Coronary artery (tissue), 2 donors: ENCODE measurements around the gene RALGPS1.

Experiments used
- DNase-seq: peaks from one replicate; pipeline ENCODE4 v3.0.0-alpha.2; 2017; ENCODE audit warnings: low spot score
- H3K27ac ChIP-seq, 2 donors: fragments of 200-600 bp; sonication (generic); one replicate each; pipeline ENCODE4 v1.5.1; 2016 to 2019
- H3K4me3 ChIP-seq: fragments of 200-600 bp; sonication (generic); 2 replicates; pipeline ENCODE4 v1.5.1; 2016; ENCODE audit warnings: mild to moderate bottlenecking, moderate library complexity
- TF ChIP-seq, protein P1 (sequence below): fragments of 200-600 bp; sonication (generic); IDR thresholded peaks from one replicate; pipeline ENCODE4 v1.5.1; 2019; ENCODE audit warnings: antibody characterized with exemption

The RALGPS1 gene

DNA sequence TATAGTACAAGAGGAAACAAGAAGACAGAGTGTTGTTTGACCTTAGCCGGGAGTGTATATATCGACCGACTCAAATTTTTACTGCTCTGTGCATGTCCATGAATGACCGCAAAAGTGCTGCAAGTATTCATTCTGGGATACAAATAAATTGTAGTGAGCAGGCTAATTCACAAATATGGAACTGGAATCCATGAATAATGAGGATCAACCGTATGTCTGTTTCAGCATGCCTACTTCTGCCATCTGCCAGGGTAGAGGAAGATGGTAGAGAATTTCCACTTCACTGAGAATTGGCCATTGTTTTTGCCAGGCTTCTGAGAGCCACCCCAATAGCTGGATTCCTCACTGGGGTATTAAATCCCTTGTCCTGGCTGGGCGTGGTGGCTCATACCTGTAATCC is 8.5 kb upstream of the RALGPS1 start:
- TF ChIP-seq, protein P1, sequence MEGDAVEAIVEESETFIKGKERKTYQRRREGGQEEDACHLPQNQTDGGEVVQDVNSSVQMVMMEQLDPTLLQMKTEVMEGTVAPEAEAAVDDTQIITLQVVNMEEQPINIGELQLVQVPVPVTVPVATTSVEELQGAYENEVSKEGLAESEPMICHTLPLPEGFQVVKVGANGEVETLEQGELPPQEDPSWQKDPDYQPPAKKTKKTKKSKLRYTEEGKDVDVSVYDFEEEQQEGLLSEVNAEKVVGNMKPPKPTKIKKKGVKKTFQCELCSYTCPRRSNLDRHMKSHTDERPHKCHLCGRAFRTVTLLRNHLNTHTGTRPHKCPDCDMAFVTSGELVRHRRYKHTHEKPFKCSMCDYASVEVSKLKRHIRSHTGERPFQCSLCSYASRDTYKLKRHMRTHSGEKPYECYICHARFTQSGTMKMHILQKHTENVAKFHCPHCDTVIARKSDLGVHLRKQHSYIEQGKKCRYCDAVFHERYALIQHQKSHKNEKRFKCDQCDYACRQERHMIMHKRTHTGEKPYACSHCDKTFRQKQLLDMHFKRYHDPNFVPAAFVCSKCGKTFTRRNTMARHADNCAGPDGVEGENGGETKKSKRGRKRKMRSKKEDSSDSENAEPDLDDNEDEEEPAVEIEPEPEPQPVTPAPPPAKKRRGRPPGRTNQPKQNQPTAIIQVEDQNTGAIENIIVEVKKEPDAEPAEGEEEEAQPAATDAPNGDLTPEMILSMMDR = no peak
- no peak for DNase-seq
- H3K27ac ChIP-seq = no peak overlapping the region
- no peak overlapping the region for H3K4me3 ChIP-seq

DNA sequence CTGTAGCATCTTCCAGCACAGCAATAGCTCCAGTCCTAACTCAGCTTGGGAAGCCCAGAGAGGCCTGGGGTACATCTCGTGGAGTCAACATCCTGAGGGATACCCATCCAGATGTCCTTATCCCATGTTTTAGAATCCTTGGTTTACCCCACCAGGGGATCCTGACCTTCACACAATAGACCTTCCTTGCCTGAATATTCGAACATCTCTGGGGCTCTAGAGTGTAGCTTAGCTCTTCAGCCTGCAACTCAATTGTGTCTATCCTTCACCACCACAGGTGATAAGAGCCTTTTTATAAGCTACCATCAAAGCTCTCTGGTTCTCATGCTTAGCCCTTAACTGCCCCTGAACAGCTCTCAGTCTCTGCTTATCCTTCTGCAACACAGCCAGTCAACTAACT is 7.5 kb upstream of the RALGPS1 start:
- TF ChIP-seq, protein P1 = no peak
- no peak for DNase-seq

DNA sequence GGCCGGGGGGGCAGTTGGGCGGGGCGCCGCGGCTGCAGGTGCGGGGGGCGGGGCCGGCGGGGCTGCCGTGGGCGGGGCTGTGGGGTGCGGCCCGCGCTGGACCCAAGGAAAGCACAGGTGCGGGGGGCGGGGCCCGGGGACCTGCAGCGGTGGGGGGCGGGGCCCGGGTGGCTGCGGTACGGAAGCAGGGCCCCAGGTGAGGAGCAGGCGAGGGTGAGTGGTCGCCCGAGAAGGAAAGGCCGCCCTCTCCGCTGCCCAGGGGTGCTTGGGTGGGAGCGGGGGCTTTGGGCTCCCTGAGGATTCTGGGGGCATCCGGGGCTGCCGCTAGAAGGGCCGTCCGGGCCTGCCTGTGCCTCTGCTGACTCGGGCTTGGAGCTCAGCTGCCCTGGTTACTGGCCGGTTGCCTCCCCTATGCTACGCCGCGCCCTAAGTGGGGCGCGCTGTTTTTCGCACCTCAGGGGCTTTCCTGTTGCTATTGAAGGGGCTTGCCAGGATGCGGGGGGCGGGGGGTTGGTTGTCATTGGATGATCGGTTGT is 767 bp downstream of the RALGPS1 start:
- Histone ChIP-seq H3K4me3 (peak overlapping the region; percentile 82), H3K27ac (peak overlapping the region in 1 of 2 donors; percentile 90)
- no peak for DNase-seq
- TF ChIP-seq, protein P1 = no peak

More for the DNA sequence above, 7.5 kb upstream of the RALGPS1 start:
- H3K4me3 ChIP-seq = no peak overlapping the region
- no peak overlapping the region for H3K27ac ChIP-seq

DNA sequence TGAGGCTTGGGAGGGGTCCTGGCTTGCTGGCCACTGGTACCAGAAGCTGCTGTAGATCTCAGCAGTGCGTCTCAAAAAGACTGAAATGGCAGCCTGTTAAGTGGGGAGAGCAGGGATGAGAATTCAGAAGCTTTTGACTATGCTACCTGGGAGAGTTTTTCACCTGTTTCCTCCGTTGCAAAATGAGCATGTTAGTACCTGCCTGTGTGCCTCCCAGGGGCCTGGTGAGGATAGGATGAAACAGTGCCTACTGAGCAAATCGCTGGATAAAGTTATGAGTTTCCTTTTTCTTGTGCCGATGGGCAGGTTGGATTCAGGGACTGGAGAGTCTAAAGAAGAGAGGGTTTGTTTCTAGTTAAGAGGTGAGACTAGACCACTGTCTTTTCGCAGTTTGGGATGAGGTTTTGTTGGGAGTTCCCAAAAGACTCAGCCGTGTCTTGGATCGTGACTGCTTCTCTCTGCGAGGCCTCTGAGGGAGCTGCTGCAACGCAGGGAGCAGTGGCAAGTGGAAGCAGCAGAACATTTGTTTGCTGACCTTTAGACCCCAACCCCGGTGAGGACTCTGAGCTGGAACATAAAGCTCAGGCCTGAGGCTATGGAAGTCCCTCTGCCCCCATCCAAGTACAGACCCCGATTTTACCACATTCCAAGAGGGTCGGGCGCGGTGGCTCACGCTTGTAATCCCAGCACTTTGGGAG is 1.4 kb downstream of the RALGPS1 start:
- H3K27ac ChIP-seq = no peak overlapping the region
- H3K4me3 ChIP-seq = no peak overlapping the region
- no peak for DNase-seq
- TF ChIP-seq, protein P1 = no peak

DNA sequence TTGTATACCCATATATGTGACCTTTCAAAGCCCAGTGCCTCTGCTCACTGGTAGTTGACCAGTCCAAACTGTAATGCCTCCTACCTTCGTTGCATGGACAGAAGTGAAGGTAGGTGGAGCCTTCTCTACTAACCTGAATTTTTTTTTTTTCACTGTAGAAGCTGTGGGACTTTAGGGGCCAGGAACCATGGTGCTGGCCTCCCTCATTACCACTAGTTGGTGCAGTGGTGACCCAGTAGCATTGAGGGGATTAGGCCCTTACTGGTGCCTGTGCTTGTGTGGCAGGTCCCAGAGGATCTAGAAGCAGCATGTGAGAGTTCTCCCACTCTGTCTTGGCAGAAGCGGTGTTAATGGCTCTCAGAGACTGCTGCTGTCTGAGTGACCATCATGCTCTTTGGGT is 2.3 kb downstream of the RALGPS1 start:
- no peak overlapping the region for H3K27ac ChIP-seq

DNA sequence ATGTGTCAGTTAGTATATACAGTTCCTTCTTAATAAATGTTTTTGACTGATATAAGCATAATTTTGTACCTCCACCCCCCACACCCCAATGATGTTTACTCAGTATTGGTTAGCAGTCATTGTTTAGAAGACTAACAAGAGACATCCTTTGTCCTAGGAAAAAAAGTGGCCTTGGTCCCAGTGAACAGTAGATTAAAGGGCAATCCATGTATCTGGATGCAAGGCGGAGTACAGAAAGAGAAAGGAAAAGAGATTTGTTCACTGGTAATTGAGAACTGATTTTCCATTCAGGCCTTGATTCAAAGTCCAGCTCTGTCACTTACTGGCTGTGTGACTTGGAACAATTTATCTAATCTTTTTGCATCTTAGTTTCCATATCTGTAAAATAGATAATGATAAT is 4.6 kb downstream of the RALGPS1 start:
- H3K4me3 ChIP-seq = no peak overlapping the region
- TF ChIP-seq, protein P1 = no peak
- DNase-seq = no peak
- H3K27ac ChIP-seq = no peak overlapping the region

More for the DNA sequence above, 2.3 kb downstream of the RALGPS1 start:
- H3K4me3 ChIP-seq = no peak overlapping the region
- TF ChIP-seq, protein P1 = no peak
- DNase-seq = no peak

DNA sequence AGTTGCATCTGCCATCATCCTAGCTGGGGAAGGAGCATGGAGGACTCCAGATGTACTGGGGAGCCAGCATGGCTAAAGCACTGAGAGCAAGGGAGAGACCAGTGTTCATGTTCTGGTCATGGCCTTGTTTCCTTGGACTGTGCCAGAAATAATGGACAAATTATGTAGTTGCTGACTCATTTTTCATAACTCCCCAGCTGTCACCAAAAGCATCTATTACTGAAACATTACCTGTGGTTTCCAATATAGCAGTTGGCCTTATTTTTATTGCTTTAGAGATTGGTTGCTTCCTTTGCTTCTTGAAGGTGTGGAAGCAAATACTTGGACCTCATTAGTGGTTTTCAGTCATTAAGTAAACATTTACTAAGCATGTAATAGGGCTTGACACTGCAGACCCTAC is 11.3 kb downstream of the RALGPS1 start:
- TF ChIP-seq, protein P1 = no peak
- DNase-seq = no peak
- Histone ChIP-seq H3K4me3 (no peak overlapping the region), H3K27ac (no peak overlapping the region)
